Osteocyte (in vitro differentiated cells): ENCODE measurements around the gene PLPPR5. TPM values are rescaled to one million over a fixed set of nuclear protein-coding genes. Genes with fewer than 3 reads are reported as not detected.

ENCODE experiments used
- DNase-seq: peaks from one replicate; pipeline ENCODE4 v3.0.0; 2021; ENCODE audit warnings: mixed read lengths; ENCODE audit not compliant: unreplicated experiment; ENCODE audit errors: extremely low spot score
- H3K27ac Mint-ChIP-seq: one replicate; pipeline ENCODE4 v1.8.0; 2021; ENCODE audit warnings: mild to moderate bottlenecking, mixed read lengths; ENCODE audit not compliant: unreplicated experiment
- H3K27me3 Mint-ChIP-seq: one replicate; pipeline ENCODE4 v1.8.0; 2021; ENCODE audit warnings: mixed read lengths; ENCODE audit not compliant: unreplicated experiment
- H3K36me3 Mint-ChIP-seq: one replicate; pipeline ENCODE4 v1.8.0; 2021; ENCODE audit warnings: mixed read lengths; ENCODE audit not compliant: unreplicated experiment
- H3K4me1 Mint-ChIP-seq: one replicate; pipeline ENCODE4 v1.8.0; 2021; ENCODE audit warnings: mixed read lengths; ENCODE audit not compliant: unreplicated experiment
- H3K4me3 Mint-ChIP-seq: one replicate; pipeline ENCODE4 v1.8.0; 2021; ENCODE audit warnings: mild to moderate bottlenecking, moderate library complexity, mixed read lengths; ENCODE audit not compliant: unreplicated experiment
- H3K9me3 Mint-ChIP-seq: one replicate; pipeline ENCODE4 v1.8.0; 2021; ENCODE audit warnings: mixed read lengths; ENCODE audit not compliant: unreplicated experiment
- CTCF ChIP-seq: fragments of 200-600 bp; sonication (generic); IDR thresholded peaks from 2 replicates; pipeline ENCODE4 v1.5.0; 2021; ENCODE audit warnings: antibody characterized with exemption, mild to moderate bottlenecking, moderate library complexity
- total RNA-seq: library from RNA; stranded (reverse); gene quantifications from 2 replicates; pipeline ENCODE4 v1.2.1, GENCODE V29; 2021

Gene PLPPR5
- total RNA-seq, 1 donor from 2014 or later = not detected

GRCh38 chr1:98929437-98929836, 75.2 kb downstream of the PLPPR5 start:
- no peak for TF ChIP-seq CTCF
- H3K27me3 Mint-ChIP-seq = peaks cover 6% of the 10 kb centered on the region
- no peak for DNase-seq
- H3K36me3 Mint-ChIP-seq = no peaks in the 10 kb centered on the region
- H3K4me1 Mint-ChIP-seq = no peaks in the 10 kb centered on the region
- H3K27ac Mint-ChIP-seq = no peak overlapping the region
- no peaks in the 10 kb centered on the region for H3K9me3 Mint-ChIP-seq
- H3K4me3 Mint-ChIP-seq = no peak overlapping the region

GRCh38 chr1:98926597-98926996, 78.1 kb downstream of the PLPPR5 start:
- DNase-seq = no peak
- H3K4me1 Mint-ChIP-seq = no peaks in the 10 kb centered on the region
- H3K27me3 Mint-ChIP-seq = peaks cover 3% of the 10 kb centered on the region
- no peak for TF ChIP-seq CTCF
- no peak overlapping the region for H3K27ac Mint-ChIP-seq
- no peak overlapping the region for H3K4me3 Mint-ChIP-seq
- H3K9me3 Mint-ChIP-seq = no peaks in the 10 kb centered on the region
- no peaks in the 10 kb centered on the region for H3K36me3 Mint-ChIP-seq

GRCh38 chr1:98924977-98925376, 79.7 kb downstream of the PLPPR5 start:
- Mint-ChIP-seq H3K9me3 (no peaks in the 10 kb centered on the region), H3K4me3 (no peak overlapping the region), H3K27me3 (no peaks in the 10 kb centered on the region), H3K27ac (no peak overlapping the region), H3K36me3 (no peaks in the 10 kb centered on the region), H3K4me1 (peaks cover 8% of the 10 kb centered on the region)
- TF ChIP-seq CTCF = no peak
- no peak for DNase-seq

GRCh38 chr1:98923667-98924066, 81.0 kb downstream of the PLPPR5 start:
- H3K27me3 Mint-ChIP-seq = no peaks in the 10 kb centered on the region
- H3K4me3 Mint-ChIP-seq = no peak overlapping the region
- no peak for TF ChIP-seq CTCF
- DNase-seq = no peak
- no peaks in the 10 kb centered on the region for H3K36me3 Mint-ChIP-seq
- no peaks in the 10 kb centered on the region for H3K9me3 Mint-ChIP-seq
- H3K27ac Mint-ChIP-seq = no peak overlapping the region
- peaks cover 9% of the 10 kb centered on the region for H3K4me1 Mint-ChIP-seq

- Mint-ChIP-seq H3K4me3 (no peak overlapping the region), H3K36me3 (no peaks in the 10 kb centered on the region), H3K27ac (no peak overlapping the region), H3K9me3 (no peaks in the 10 kb centered on the region), H3K4me1 (peaks cover 9% of the 10 kb centered on the region), H3K27me3 (no peaks in the 10 kb centered on the region)
- no peak for TF ChIP-seq CTCF
- no peak for DNase-seq
These were observed 82.8 kb downstream of the PLPPR5 start for GRCh38 chr1:98921817-98922216.
